Adipocyte (in vitro differentiated cells): ENCODE results near the gene RAB11FIP5.
A peak's percentile ranks its signal among the peaks of the same experiment; 100 is the strongest.

Source experiments
- DNase-seq: peaks from one replicate; pipeline ENCODE4 v3.0.0-alpha.2; 2015; ENCODE audit warnings: low read depth
- H3K27me3 ChIP-seq: replicated peaks from 2 replicates; pipeline ENCODE4 v1.7.0; 2013; ENCODE audit warnings: mild to moderate bottlenecking, low read length, moderate library complexity; ENCODE audit not compliant: control insufficient read depth, insufficient read depth
- H3K36me3 ChIP-seq: 2 replicates; pipeline ENCODE4 v1.7.0; 2013; ENCODE audit warnings: low read length, mild to moderate bottlenecking, moderate library complexity; ENCODE audit not compliant: control insufficient read depth, insufficient read depth, severe bottlenecking
- H3K4me1 ChIP-seq: 2 replicates; pipeline ENCODE4 v1.7.0; 2013; ENCODE audit warnings: mild to moderate bottlenecking, low read length, moderate library complexity; ENCODE audit not compliant: control insufficient read depth, insufficient read depth
- H3K4me3 ChIP-seq: 2 replicates; pipeline ENCODE4 v1.7.0; 2013; ENCODE audit warnings: mild to moderate bottlenecking, low read length, moderate library complexity
- H3K9ac ChIP-seq: 2 replicates; pipeline ENCODE4 v1.7.0; 2013; ENCODE audit warnings: mild to moderate bottlenecking, low read length, moderate library complexity
- H3K9me3 ChIP-seq: 2 replicates; pipeline ENCODE4 v1.7.0; 2013; ENCODE audit warnings: mild to moderate bottlenecking, low read length, moderate library complexity; ENCODE audit not compliant: control insufficient read depth

The RAB11FIP5 gene

DNA sequence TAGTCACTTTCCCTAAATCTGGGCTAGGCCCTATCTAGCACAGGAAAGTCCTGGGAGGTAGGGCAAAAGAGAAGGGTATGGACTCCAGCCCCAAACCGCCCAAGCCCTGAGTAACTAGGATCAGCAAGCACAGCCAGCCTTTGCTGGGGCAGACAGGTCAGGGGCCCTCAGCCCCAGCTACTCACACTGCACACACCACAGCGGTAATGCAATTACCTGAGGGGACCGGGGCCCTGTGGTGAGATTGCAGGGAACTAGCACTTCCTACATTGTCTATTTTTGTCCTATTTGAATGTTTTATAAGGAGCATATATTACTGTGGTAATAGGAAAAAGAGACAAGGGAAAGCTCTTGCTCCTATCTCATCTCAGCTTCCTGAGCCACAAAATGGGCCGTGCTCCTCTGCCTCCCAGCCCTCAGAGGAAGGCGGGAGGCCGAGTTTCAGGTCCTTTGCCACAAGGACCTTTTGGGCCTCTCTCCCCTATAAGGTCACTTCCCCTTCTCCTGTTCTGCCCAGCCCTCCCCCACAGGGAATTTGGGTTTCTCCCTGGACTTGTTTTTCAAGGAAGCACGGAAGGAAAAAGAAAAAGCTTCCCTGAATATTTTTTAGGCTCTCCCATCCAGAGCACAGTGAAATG, 20.5 kb downstream of the RAB11FIP5 start:
- DNase-seq, result no peak
- Histone ChIP-seq H3K27me3 (no peaks in the 10 kb centered on the region), H3K36me3 (peaks cover 17% of the 10 kb centered on the region), H3K9ac (peak overlapping the region; percentile 21), H3K4me1 (peaks cover 44% of the 10 kb centered on the region), H3K4me3 (no peak overlapping the region), H3K9me3 (no peaks in the 10 kb centered on the region)

DNA sequence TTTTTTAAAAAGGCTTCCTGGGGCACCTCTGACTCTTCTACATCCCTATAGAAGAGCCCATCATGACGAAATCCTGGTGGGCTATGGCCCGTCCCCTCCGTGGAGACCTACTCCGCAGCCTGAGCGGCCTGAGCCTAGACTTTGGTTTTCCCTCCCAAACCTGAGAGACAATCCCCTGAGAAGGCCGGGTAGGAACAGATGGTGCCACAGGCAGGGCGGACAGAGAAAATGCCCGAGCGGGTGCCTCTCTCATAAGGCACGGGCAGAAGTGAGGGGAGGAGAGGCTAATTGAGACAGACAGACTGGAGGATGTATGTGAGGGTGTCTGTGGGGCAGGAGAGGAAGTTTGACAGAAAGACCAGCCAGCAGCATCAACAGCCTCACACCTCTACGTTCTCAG, 21.1 kb downstream of the RAB11FIP5 start:
- no peak overlapping the region for H3K9ac ChIP-seq
- no peak overlapping the region for H3K4me3 ChIP-seq
- H3K27me3 ChIP-seq, result no peaks in the 10 kb centered on the region
- no peak for DNase-seq
- H3K9me3 ChIP-seq, result no peaks in the 10 kb centered on the region
- H3K36me3 ChIP-seq, result peaks cover 23% of the 10 kb centered on the region
- peaks cover 44% of the 10 kb centered on the region for H3K4me1 ChIP-seq

GRCh38 chr2:73091164-73091563, 21.6 kb downstream of the RAB11FIP5 start:
- Histone ChIP-seq H3K4me1 (peaks cover 44% of the 10 kb centered on the region), H3K9me3 (no peaks in the 10 kb centered on the region), H3K4me3 (no peak overlapping the region), H3K9ac (no peak overlapping the region), H3K27me3 (no peaks in the 10 kb centered on the region), H3K36me3 (peaks cover 28% of the 10 kb centered on the region)
- DNase-seq, result peak; percentile 44

- Histone ChIP-seq H3K4me3 (no peak overlapping the region), H3K4me1 (peaks cover 44% of the 10 kb centered on the region), H3K36me3 (peaks cover 37% of the 10 kb centered on the region), H3K27me3 (no peaks in the 10 kb centered on the region), H3K9ac (peak overlapping the region; percentile 61), H3K9me3 (no peaks in the 10 kb centered on the region)
- DNase-seq, result peak; percentile 96
Measured at GRCh38 chr2:73089270-73090030, 23.3 kb downstream of the RAB11FIP5 start.

GRCh38 chr2:73088703-73089102, 24.0 kb downstream of the RAB11FIP5 start:
- H3K4me3 ChIP-seq, result no peak overlapping the region
- peaks cover 44% of the 10 kb centered on the region for H3K4me1 ChIP-seq
- no peaks in the 10 kb centered on the region for H3K27me3 ChIP-seq
- no peaks in the 10 kb centered on the region for H3K9me3 ChIP-seq
- no peak for DNase-seq
- peaks cover 43% of the 10 kb centered on the region for H3K36me3 ChIP-seq
- H3K9ac ChIP-seq, result peak overlapping the region; percentile 61

GRCh38 chr2:73088211-73088610, 24.5 kb downstream of the RAB11FIP5 start:
- DNase-seq, result no peak
- H3K9ac ChIP-seq, result peak overlapping the region; percentile 61
- peaks cover 44% of the 10 kb centered on the region for H3K4me1 ChIP-seq
- no peaks in the 10 kb centered on the region for H3K9me3 ChIP-seq
- H3K36me3 ChIP-seq, result peaks cover 43% of the 10 kb centered on the region
- H3K4me3 ChIP-seq, result no peak overlapping the region
- H3K27me3 ChIP-seq, result no peaks in the 10 kb centered on the region

DNA sequence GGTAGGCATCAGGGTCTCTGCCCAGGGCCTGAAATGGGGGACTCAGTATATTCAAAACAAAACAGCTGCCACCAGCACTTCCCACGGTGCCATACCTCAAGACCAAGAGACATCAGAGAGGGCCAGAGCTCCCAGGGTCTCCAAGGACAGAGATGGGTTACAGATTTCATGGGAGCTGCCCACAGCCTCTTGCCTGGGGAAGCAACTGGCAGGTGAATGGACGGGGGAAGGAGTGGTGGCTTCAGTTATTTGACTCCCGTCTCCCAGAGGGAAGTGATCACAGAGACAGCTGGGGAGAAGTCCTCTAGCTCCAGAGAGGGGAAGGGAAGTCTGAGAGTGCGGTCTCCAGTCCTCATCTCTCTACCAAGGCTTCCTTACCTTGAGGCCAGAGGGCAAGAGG, 25.4 kb downstream of the RAB11FIP5 start:
- Histone ChIP-seq H3K9ac (no peak overlapping the region), H3K4me3 (no peak overlapping the region), H3K9me3 (no peaks in the 10 kb centered on the region), H3K36me3 (peaks cover 43% of the 10 kb centered on the region), H3K4me1 (peaks cover 36% of the 10 kb centered on the region), H3K27me3 (no peaks in the 10 kb centered on the region)
- DNase-seq, result no peak

DNA sequence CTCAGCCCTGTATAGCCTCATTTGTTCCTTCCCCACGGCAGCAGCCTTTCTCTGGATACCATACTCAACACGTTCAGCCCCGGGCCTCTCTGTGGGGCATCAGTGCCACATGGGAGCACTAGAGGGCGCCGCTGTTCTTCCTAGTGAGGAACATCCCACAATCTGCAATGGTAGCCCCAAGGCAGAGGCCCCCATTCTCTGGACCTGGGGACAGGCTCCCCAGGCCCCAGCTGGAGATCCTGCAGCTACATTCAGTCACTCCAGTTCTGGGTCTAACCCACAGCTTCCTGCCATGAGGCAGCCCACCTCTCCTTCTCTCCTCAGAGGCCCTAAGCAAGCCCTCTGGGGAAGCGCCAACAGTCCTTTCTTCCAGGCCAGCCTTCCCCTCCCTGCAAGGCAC, 27.1 kb downstream of the RAB11FIP5 start:
- DNase-seq, result peak; percentile 93
- H3K4me1 ChIP-seq, result peaks cover 21% of the 10 kb centered on the region
- H3K9ac ChIP-seq, result peak overlapping the region; percentile 53
- no peaks in the 10 kb centered on the region for H3K27me3 ChIP-seq
- H3K36me3 ChIP-seq, result peaks cover 43% of the 10 kb centered on the region
- no peaks in the 10 kb centered on the region for H3K9me3 ChIP-seq
- H3K4me3 ChIP-seq, result no peak overlapping the region

DNA sequence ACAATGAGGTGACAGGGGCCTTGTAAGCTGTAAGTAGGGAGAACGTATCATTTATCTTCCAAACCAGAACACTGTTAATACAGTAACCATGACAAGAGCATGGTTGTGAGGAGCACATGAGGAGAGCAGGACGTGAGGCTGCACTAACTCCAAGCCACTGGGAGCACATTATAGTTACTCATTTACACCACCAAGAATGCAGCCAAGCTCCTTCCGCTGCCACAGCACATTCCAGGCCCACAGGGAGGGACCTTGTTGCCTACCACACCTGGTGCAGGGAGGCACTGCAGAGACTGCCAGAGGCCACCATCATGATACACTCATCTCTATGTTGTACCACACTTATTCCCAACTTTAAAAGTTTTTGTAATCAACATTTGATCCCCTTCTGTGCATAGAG, 27.8 kb downstream of the RAB11FIP5 start:
- no peaks in the 10 kb centered on the region for H3K9me3 ChIP-seq
- no peak overlapping the region for H3K4me3 ChIP-seq
- no peak overlapping the region for H3K9ac ChIP-seq
- H3K36me3 ChIP-seq, result peaks cover 48% of the 10 kb centered on the region
- DNase-seq, result no peak
- no peaks in the 10 kb centered on the region for H3K27me3 ChIP-seq
- H3K4me1 ChIP-seq, result peaks cover 13% of the 10 kb centered on the region

DNA sequence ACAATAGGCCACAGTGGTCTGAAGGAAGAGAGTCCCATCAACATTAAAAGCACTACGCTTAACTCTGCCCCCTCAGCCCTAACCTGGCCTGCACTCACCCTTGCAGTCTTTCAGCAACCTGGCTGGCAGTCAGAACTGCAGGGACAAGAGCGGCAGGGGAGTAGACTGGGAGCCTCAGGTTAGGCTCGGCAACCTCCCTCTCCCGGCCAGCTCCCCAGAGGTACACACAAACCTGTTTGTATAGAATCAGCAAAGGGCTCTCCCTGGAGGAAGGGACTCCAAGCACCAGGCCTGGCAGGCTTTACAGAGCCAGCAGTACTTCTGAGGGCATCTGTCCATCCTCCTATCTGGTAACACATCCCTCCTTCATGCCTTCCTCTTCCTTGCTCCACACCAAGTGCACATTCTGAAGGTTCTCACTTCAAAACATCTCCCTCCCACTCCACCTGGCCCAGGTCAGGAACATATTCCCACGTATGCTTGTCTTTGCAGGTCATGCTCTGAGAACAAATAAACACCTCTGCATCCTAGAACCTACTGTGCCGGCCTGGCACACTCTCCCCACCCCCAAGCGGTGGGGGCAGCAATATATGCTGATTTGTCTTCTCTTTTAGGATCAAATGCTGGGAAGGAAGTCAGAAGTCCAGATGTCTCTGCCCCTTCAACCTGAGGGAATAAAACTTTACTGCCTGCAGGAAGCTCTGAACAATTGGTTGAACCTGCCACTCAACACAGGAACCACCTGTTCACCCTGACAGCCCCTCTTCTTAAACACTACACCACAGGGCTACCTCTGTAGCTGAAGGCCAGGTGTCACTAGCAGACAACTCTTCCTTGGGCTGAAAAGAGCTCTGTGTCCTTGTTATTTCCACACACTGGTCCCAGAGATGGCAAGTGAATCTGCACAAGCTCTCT, 28.6 kb downstream of the RAB11FIP5 start:
- Histone ChIP-seq H3K36me3 (peaks cover 56% of the 10 kb centered on the region), H3K9ac (no peak overlapping the region), H3K27me3 (no peaks in the 10 kb centered on the region), H3K9me3 (no peaks in the 10 kb centered on the region), H3K4me3 (no peak overlapping the region), H3K4me1 (peaks cover 5% of the 10 kb centered on the region)
- no peak for DNase-seq
